Lung (tissue), 12 donors: ENCODE data around the gene TLCD2. TPM values are rescaled to one million over a fixed set of nuclear protein-coding genes. Genes with fewer than 3 reads are reported as not detected.

ENCODE experiments used
- ATAC-seq: fragments of 200-7000 bp; cut with Tn5 transposase; one replicate; pipeline ENCODE4 v1.9.1; 2020; ENCODE audit warnings: moderate number of reproducible peaks; ENCODE audit not compliant: insufficient read depth, low FRiP score
- DNase-seq, 3 donors: peaks; one replicate each; pipeline ENCODE4 v3.0.0-alpha.2; 2013 to 2017
- H3K27ac ChIP-seq, 2 donors: one replicate each; pipeline ENCODE4 v1.5.1; 2013; ENCODE audit warnings: mild to moderate bottlenecking in 2 of 2, moderate library complexity in 2 of 2, control low read depth in 1 of 2, inconsistent platforms in 1 of 2, low read depth in 1 of 2, low read length in 1 of 2
- H3K27me3 ChIP-seq, 3 donors: one replicate each; pipeline ENCODE4 v1.5.1; 2013; ENCODE audit warnings: low read length in 2 of 3; ENCODE audit not compliant: control insufficient read depth in 3 of 3, insufficient read depth in 3 of 3
- H3K36me3 ChIP-seq, 4 donors: one replicate each; pipeline ENCODE4 v1.5.1; 2013; ENCODE audit warnings: low read length in 4 of 4, mild to moderate bottlenecking in 1 of 4, moderate library complexity in 1 of 4; ENCODE audit not compliant: control insufficient read depth in 4 of 4, insufficient read depth in 4 of 4
- H3K4me1 ChIP-seq, 5 donors: one replicate each; pipeline ENCODE4 v1.5.1; 2013; ENCODE audit warnings: low read length in 5 of 5, mild to moderate bottlenecking in 2 of 5, moderate library complexity in 1 of 5; ENCODE audit not compliant: control insufficient read depth in 5 of 5, insufficient read depth in 5 of 5
- H3K4me3 ChIP-seq: one replicate; pipeline ENCODE4 v1.5.1; 2013; ENCODE audit warnings: mild to moderate bottlenecking, control low read depth, moderate library complexity
- H3K9ac ChIP-seq, 2 donors: one replicate each; pipeline ENCODE4 v1.5.1; 2013; ENCODE audit warnings: low read length in 2 of 2, control low read depth in 1 of 2; ENCODE audit not compliant: insufficient read depth in 1 of 2
- H3K9me3 ChIP-seq, 4 donors: one replicate each; pipeline ENCODE4 v1.5.1; 2013; ENCODE audit warnings: low read length in 3 of 4, mild to moderate bottlenecking in 1 of 4, moderate library complexity in 1 of 4; ENCODE audit not compliant: control insufficient read depth in 4 of 4, insufficient read depth in 3 of 4
- CTCF ChIP-seq: IDR thresholded peaks from 2 replicates; pipeline ENCODE4 v1.5.1; 2012; ENCODE audit warnings: mild to moderate bottlenecking; ENCODE audit errors: control extremely low read depth, extremely low read depth
- WGBS, 2 donors: extraction: QIAGEN DNeasy Blood & Tissue Kit; methylation state at CpG; one replicate each; pipeline ENCODE4 v1.1.7; 2013; 5-methylcytosine and 5-hydroxymethylcytosine counted together
- polyA plus RNA-seq, 2 donors: library from polyadenylated mRNA; stranded (reverse); fragments of 200-250 nt; gene quantifications; one replicate each; pipeline ENCODE4 v1.2.1, GENCODE V29; 2013
- total RNA-seq, 2 donors: library from RNA; depleted of rRNA in 1 of 2; stranded (reverse); fragments of >200 nt in 1 of 2; gene quantifications; one replicate each; pipeline ENCODE4 v1.2.1, GENCODE V29; 2014 to 2021
- donor health status: control.
- donor health status: control.
- donor health status: Bipolar disorder and iron deficiency.
- donor health status: healthy.
- donor health status: DM: yes; HTN: yes; CAD: no.

The TLCD2 gene
- total and polyA plus RNA-seq, 4 donors, result 4.4 to 16.1 (median 9.8) TPM

- no peak overlapping the region for H3K4me3 ChIP-seq
- DNase-seq (no peak), ATAC-seq (peak; percentile 85)
- H3K4me1 ChIP-seq, result peaks cover 0 to 5% (median 1%) of the 10 kb centered on the region in 5 donors
- H3K27me3 ChIP-seq, result no peaks in the 10 kb centered on the region
- H3K36me3 ChIP-seq, result no peaks in the 10 kb centered on the region
- H3K9me3 ChIP-seq, result no peaks in the 10 kb centered on the region
- 62 to 81% methylated on average over 22 of the region's 22 CpGs for whole genome bisulfite sequencing, 2 donors
- TF ChIP-seq CTCF, result no peak
- H3K27ac ChIP-seq, result peak overlapping the region in 1 of 2 donors; percentile 63
- no peak overlapping the region for H3K9ac ChIP-seq
These were observed 36.9 kb upstream of the TLCD2 start for GRCh38 chr17:1746975-1747543.

- no peaks in the 10 kb centered on the region for H3K9me3 ChIP-seq
- no peak overlapping the region for H3K4me3 ChIP-seq
- DNase-seq (no peak), ATAC-seq (no peak)
- WGBS, 2 donors, result 94 to 95% methylated on average over 11 to 12 of the region's 12 CpGs
- no peak overlapping the region for H3K9ac ChIP-seq
- TF ChIP-seq CTCF, result no peak
- H3K27me3 ChIP-seq, result no peaks in the 10 kb centered on the region
- H3K27ac ChIP-seq, result no peak overlapping the region
- peaks cover 0 to 5% (median 0%) of the 10 kb centered on the region in 5 donors for H3K4me1 ChIP-seq
- no peaks in the 10 kb centered on the region for H3K36me3 ChIP-seq
These were observed 35.4 kb upstream of the TLCD2 start for GRCh38 chr17:1745513-1746020.

- no peak for ATAC-seq
- Histone ChIP-seq H3K9me3 (no peaks in the 10 kb centered on the region), H3K36me3 (no peaks in the 10 kb centered on the region), H3K27ac (no peak overlapping the region), H3K9ac (no peak overlapping the region), H3K4me1 (peaks cover 0 to 5% (median 0%) of the 10 kb centered on the region in 5 donors), H3K4me3 (no peak overlapping the region), H3K27me3 (no peaks in the 10 kb centered on the region)
- DNase-seq, result no peak
- no peak for TF ChIP-seq CTCF
- WGBS, 2 donors, result 84 to 86% methylated on average over 29 of the region's 29 CpGs
These were observed 34.7 kb upstream of the TLCD2 start for GRCh38 chr17:1744551-1745512.
